ENCODE measurements around the gene LENEP. TPM values are rescaled to one million over a fixed set of nuclear protein-coding genes. Genes with fewer than 3 reads are reported as not detected.

The LENEP gene
- total RNA-seq, 1 experiment from 2014 or later = 0.42 TPM

DNA sequence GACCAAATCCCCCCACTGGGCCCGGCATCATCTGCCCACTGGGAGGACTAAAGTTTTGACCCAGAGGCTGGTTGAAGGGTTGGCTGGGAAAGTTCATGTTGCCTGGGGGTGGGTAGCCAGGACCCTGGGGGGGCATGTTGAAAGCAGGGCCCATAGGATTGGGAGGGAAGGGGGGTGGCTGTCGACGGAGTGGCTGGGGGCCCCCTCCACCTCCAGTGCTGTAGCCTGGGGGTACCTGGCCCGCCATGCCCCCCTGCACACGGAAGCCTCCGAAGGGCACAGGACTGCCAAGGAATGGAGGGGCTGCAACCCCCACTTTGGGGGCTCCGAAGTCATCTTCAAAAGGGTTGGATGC is 34.0 kb upstream of the LENEP start:
- Histone ChIP-seq H3K9ac (ENCODE audit: low read length) (no peak overlapping the region), H3K27ac (ENCODE audit: low read depth, low read length) (no peak overlapping the region), H3K4me1 (ENCODE audit: control insufficient read depth in 1 of 2, insufficient read depth in 2 of 2, low read length in 2 of 2) (peaks cover 27 to 57% of the 10 kb centered on the region in 2 experiments), H3K9me3 (ENCODE audit: control insufficient read depth in 1 of 2, insufficient read depth in 1 of 2, low read depth in 1 of 2, low read length in 2 of 2) (no peaks in the 10 kb centered on the region), H3K4me3 (replicated peaks in 1 of 2; ENCODE audit: low read depth in 1 of 2, low read length in 2 of 2) (no peak overlapping the region), H3K9me2 (ENCODE audit: insufficient read depth) (no peaks in the 10 kb centered on the region), H2AFZ (ENCODE audit: low read depth, low read length, poor library complexity, severe bottlenecking) (no peak overlapping the region), H3K79me2 (ENCODE audit: insufficient read depth, low read length) (peaks cover 19% of the 10 kb centered on the region), H3K36me3 (ENCODE audit: control insufficient read depth in 1 of 2, insufficient read depth in 2 of 2, low read length in 2 of 2) (peaks cover 13 to 22% of the 10 kb centered on the region in 2 experiments; a peak in 2 of 4 replicates), H4K20me1 (ENCODE audit: insufficient read depth) (no peaks in the 10 kb centered on the region), H3K4me2 (ENCODE audit: low read length) (no peak overlapping the region), H3K27me3 (ENCODE audit: insufficient read depth, low read length) (no peaks in the 10 kb centered on the region)
- TF ChIP-seq CEBPB (IDR thresholded peaks at IDR 0.05; ENCODE audit: low read depth) (no peak), YY1 (IDR thresholded peaks at IDR 0.05; ENCODE audit: extremely low read depth, insufficient replicate concordance, low read depth, low read length) (no peak), FOSL1 (IDR thresholded peaks at IDR 0.05; ENCODE audit: low read depth) (no peak), TCF7L2 (IDR thresholded peaks at IDR 0.05; ENCODE audit: borderline replicate concordance, extremely low read depth, insufficient read depth, insufficient read length) (no peak), ZNF274 (IDR thresholded peaks at IDR 0.05; ENCODE audit: low read depth, low read length) (no peak), EZH2phosphoT487 (IDR thresholded peaks at IDR 0.05; ENCODE audit: borderline replicate concordance) (no peak), JUND (IDR thresholded peaks at IDR 0.05) (no peak), POLR2AphosphoS5 (IDR thresholded peaks at IDR 0.05; ENCODE audit: low read depth, low read length) (no peak), POLR2A (IDR thresholded peaks at IDR 0.05; ENCODE audit: borderline replicate concordance, extremely low read depth, insufficient read depth, insufficient read length) (no peak), ZFX (IDR thresholded peaks at IDR 0.05) (no peak)
- TF ChIP-seq, protein P1, sequence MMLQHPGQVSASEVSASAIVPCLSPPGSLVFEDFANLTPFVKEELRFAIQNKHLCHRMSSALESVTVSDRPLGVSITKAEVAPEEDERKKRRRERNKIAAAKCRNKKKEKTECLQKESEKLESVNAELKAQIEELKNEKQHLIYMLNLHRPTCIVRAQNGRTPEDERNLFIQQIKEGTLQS (IDR thresholded peaks at IDR 0.05) = no peak
- TF ChIP-seq, protein P2, sequence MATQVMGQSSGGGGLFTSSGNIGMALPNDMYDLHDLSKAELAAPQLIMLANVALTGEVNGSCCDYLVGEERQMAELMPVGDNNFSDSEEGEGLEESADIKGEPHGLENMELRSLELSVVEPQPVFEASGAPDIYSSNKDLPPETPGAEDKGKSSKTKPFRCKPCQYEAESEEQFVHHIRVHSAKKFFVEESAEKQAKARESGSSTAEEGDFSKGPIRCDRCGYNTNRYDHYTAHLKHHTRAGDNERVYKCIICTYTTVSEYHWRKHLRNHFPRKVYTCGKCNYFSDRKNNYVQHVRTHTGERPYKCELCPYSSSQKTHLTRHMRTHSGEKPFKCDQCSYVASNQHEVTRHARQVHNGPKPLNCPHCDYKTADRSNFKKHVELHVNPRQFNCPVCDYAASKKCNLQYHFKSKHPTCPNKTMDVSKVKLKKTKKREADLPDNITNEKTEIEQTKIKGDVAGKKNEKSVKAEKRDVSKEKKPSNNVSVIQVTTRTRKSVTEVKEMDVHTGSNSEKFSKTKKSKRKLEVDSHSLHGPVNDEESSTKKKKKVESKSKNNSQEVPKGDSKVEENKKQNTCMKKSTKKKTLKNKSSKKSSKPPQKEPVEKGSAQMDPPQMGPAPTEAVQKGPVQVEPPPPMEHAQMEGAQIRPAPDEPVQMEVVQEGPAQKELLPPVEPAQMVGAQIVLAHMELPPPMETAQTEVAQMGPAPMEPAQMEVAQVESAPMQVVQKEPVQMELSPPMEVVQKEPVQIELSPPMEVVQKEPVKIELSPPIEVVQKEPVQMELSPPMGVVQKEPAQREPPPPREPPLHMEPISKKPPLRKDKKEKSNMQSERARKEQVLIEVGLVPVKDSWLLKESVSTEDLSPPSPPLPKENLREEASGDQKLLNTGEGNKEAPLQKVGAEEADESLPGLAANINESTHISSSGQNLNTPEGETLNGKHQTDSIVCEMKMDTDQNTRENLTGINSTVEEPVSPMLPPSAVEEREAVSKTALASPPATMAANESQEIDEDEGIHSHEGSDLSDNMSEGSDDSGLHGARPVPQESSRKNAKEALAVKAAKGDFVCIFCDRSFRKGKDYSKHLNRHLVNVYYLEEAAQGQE (IDR thresholded peaks at IDR 0.05; ENCODE audit: low read depth) = no peak
- TF ChIP-seq, protein P3, sequence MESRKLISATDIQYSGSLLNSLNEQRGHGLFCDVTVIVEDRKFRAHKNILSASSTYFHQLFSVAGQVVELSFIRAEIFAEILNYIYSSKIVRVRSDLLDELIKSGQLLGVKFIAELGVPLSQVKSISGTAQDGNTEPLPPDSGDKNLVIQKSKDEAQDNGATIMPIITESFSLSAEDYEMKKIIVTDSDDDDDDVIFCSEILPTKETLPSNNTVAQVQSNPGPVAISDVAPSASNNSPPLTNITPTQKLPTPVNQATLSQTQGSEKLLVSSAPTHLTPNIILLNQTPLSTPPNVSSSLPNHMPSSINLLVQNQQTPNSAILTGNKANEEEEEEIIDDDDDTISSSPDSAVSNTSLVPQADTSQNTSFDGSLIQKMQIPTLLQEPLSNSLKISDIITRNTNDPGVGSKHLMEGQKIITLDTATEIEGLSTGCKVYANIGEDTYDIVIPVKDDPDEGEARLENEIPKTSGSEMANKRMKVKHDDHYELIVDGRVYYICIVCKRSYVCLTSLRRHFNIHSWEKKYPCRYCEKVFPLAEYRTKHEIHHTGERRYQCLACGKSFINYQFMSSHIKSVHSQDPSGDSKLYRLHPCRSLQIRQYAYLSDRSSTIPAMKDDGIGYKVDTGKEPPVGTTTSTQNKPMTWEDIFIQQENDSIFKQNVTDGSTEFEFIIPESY (IDR thresholded peaks at IDR 0.05; ENCODE audit: extremely low read depth, insufficient replicate concordance, low read length) = no peak
- TF ChIP-seq, protein P4, sequence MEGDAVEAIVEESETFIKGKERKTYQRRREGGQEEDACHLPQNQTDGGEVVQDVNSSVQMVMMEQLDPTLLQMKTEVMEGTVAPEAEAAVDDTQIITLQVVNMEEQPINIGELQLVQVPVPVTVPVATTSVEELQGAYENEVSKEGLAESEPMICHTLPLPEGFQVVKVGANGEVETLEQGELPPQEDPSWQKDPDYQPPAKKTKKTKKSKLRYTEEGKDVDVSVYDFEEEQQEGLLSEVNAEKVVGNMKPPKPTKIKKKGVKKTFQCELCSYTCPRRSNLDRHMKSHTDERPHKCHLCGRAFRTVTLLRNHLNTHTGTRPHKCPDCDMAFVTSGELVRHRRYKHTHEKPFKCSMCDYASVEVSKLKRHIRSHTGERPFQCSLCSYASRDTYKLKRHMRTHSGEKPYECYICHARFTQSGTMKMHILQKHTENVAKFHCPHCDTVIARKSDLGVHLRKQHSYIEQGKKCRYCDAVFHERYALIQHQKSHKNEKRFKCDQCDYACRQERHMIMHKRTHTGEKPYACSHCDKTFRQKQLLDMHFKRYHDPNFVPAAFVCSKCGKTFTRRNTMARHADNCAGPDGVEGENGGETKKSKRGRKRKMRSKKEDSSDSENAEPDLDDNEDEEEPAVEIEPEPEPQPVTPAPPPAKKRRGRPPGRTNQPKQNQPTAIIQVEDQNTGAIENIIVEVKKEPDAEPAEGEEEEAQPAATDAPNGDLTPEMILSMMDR (IDR thresholded peaks at IDR 0.05 in 2 of 3, conservative IDR thresholded peaks at IDR 0.05 in 1 of 3; ENCODE audit: borderline replicate concordance in 1 of 3, insufficient read depth in 1 of 3, low read depth in 2 of 3, low read length in 2 of 3) = no peak
- TF ChIP-seq, protein P5, sequence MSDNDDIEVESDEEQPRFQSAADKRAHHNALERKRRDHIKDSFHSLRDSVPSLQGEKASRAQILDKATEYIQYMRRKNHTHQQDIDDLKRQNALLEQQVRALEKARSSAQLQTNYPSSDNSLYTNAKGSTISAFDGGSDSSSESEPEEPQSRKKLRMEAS (IDR thresholded peaks at IDR 0.05) = no peak
- CTCF ChIA-PET = no interaction called here
- RAD21 ChIA-PET (ENCODE audit: low non-redundant PET in 1 of 2, low total read pairs in 2 of 2, uncharacterized antibody in 2 of 2, unreplicated experiment in 2 of 2) = no interaction called here
- BruUV-seq (replicated peaks) = no TSS peak
- POLR2A ChIA-PET = no interaction called here
- DNase-seq (ENCODE audit: low read depth, low spot score) (no peak), ATAC-seq (no peak)
- intact Hi-C loops (cut with micrococcal nuclease) = no loop called here

All from HCT116 (cell line).